ENCODE results near the gene EFHB. TPM values are rescaled to one million over a fixed set of nuclear protein-coding genes. Genes with fewer than 3 reads are reported as not detected.
A peak's percentile ranks its signal among the peaks of the same experiment; 100 is the strongest.

The EFHB gene
- total and polyA plus RNA-seq, 2 of the 13 experiments (the other 11 are each of a cell fraction or from before 2014, with no cell fraction given) = 0.15 to 0.42 TPM

DNA sequence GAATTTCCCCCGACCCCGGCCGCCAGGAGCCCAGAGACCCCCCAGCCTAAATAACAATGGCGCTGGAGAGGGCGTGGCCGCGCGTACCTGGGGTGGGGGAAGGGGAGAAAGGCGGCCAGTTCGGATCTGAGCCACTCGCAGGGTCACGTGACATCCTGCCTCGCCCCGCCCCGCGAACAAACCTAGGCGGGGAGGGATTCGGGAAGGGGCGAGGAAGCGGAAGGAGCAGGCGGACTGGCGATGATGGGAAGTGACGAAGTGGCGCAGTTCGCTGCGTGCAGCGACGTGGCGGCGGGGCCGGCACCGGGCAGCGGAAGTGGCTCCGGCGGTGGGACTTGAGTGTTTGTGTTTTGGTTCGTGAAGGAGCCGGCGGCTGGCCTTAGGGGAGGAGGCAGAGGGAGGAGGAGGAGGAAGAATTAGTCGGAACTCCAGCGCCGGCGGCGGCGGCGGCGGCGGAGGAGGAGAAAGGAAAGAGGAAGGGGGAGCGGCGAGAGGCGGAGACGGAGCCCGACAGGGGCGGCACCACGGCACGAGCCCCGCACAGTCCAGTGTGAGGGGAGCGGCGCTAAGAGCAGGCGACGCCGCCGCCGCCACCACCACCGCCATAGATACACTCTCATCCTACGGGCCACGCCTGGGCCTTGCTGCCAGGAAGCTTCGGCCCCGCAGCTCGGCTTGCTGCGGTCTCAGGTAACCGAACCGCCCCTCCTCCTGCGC lies 13.0 kb upstream of the EFHB start, which contains the start of gene RAB5A (continued):
- TF ChIP-seq HINFP (CRISPR knock-in tag; IDR thresholded peaks at IDR 0.05; ENCODE audit: low read depth) (no peak), DNMT1 (CRISPR knock-in tag; IDR thresholded peaks at IDR 0.05) (no peak), JDP2 (CRISPR knock-in tag; IDR thresholded peaks at IDR 0.05; ENCODE audit: borderline replicate concordance) (no peak), ISL2 (CRISPR knock-in tag; IDR thresholded peaks at IDR 0.05) (no peak), PAF1 (CRISPR knock-in tag; IDR thresholded peaks at IDR 0.05) (no peak), ZNF160 (CRISPR knock-in tag; IDR thresholded peaks at IDR 0.05) (no peak), CCAR2 (optimal IDR thresholded peaks at IDR 0.05; ENCODE audit: low read depth, low read length) (no peak), MED1 (CRISPR knock-in tag; IDR thresholded peaks at IDR 0.05) (peak; percentile 68), ZNF124 (CRISPR knock-in tag; IDR thresholded peaks at IDR 0.05) (peak; percentile 46; the same call in 1 of the 2 replicates), ZNF891 (CRISPR knock-in tag; IDR thresholded peaks at IDR 0.05) (no peak), NR2C2 (CRISPR knock-in tag; IDR thresholded peaks at IDR 0.05; ENCODE audit: borderline replicate concordance) (peak; percentile 41; the same call in 1 of the 2 replicates), XBP1 (CRISPR knock-in tag; IDR thresholded peaks at IDR 0.05) (no peak), GPN1 (CRISPR knock-in tag; IDR thresholded peaks at IDR 0.05; ENCODE audit: borderline replicate concordance) (no peak), DNMT3B (CRISPR knock-in tag; conservative IDR thresholded peaks at IDR 0.05) (0 out of 2 replicates have a peak, but pooled peaks have one; percentile 44), ZFP90 (CRISPR knock-in tag; IDR thresholded peaks at IDR 0.05; ENCODE audit: borderline replicate concordance) (peak; percentile 54; the same call in 1 of the 2 replicates), ZNF563 (CRISPR knock-in tag; IDR thresholded peaks at IDR 0.05) (0 out of 2 replicates have a peak, but pooled peaks have one; percentile 25), GATAD2A (CRISPR knock-in tag; IDR thresholded peaks at IDR 0.05) (peak; percentile 57), CREB1 (IDR thresholded peaks at IDR 0.05) (peak; percentile 94), CREB1 (CRISPR knock-in tag; IDR thresholded peaks at IDR 0.05) (peak; percentile 96), ZBTB44 (CRISPR knock-in tag; IDR thresholded peaks at IDR 0.05) (no peak), NFATC3 (CRISPR knock-in tag; IDR thresholded peaks at IDR 0.05) (no peak)
- TF ChIP-seq, protein P1, sequence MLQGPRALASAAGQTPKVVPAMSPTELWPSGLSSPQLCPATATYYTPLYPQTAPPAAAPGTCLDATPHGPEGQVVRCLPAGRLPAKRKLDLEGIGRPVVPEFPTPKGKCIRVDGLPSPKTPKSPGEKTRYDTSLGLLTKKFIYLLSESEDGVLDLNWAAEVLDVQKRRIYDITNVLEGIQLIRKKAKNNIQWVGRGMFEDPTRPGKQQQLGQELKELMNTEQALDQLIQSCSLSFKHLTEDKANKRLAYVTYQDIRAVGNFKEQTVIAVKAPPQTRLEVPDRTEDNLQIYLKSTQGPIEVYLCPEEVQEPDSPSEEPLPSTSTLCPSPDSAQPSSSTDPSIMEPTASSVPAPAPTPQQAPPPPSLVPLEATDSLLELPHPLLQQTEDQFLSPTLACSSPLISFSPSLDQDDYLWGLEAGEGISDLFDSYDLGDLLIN (CRISPR knock-in tag; IDR thresholded peaks at IDR 0.05; ENCODE audit: borderline replicate concordance) = no peak
- TF ChIP-seq, protein P2, sequence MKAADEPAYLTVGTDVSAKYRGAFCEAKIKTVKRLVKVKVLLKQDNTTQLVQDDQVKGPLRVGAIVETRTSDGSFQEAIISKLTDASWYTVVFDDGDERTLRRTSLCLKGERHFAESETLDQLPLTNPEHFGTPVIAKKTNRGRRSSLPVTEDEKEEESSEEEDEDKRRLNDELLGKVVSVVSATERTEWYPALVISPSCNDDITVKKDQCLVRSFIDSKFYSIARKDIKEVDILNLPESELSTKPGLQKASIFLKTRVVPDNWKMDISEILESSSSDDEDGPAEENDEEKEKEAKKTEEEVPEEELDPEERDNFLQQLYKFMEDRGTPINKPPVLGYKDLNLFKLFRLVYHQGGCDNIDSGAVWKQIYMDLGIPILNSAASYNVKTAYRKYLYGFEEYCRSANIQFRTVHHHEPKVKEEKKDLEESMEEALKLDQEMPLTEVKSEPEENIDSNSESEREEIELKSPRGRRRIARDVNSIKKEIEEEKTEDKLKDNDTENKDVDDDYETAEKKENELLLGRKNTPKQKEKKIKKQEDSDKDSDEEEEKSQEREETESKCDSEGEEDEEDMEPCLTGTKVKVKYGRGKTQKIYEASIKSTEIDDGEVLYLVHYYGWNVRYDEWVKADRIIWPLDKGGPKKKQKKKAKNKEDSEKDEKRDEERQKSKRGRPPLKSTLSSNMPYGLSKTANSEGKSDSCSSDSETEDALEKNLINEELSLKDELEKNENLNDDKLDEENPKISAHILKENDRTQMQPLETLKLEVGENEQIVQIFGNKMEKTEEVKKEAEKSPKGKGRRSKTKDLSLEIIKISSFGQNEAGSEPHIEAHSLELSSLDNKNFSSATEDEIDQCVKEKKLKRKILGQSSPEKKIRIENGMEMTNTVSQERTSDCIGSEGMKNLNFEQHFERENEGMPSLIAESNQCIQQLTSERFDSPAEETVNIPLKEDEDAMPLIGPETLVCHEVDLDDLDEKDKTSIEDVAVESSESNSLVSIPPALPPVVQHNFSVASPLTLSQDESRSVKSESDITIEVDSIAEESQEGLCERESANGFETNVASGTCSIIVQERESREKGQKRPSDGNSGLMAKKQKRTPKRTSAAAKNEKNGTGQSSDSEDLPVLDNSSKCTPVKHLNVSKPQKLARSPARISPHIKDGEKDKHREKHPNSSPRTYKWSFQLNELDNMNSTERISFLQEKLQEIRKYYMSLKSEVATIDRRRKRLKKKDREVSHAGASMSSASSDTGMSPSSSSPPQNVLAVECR (CRISPR knock-in tag; IDR thresholded peaks at IDR 0.05; ENCODE audit: borderline replicate concordance) = peak; percentile 69; the same call in 1 of the 2 replicates

Data from HepG2 (cell line).